ENCODE measurements around the gene METTL27.
"Not testable (repeated sequence)": the region's sequence is repeated elsewhere in the genome, so short reads cannot be mapped to it uniquely, and the experiment has no call there.

The METTL27 gene

GRCh38 chr7:73799282-73800141 lies 42.8 kb downstream of the METTL27 start:
- TF ChIP-seq CTCF (IDR thresholded peaks at IDR 0.05; ENCODE audit: low read depth, low read length, missing control alignments): no peak
- no peak overlapping the region for H3K4me3 ChIP-seq (replicated peaks; ENCODE audit: low read depth, low read length)
- DNase-seq (ENCODE audit: extremely low read depth, low read depth): no peak

- DNase-seq (ENCODE audit: extremely low read depth, low read depth); H3K4me3 ChIP-seq (replicated peaks; ENCODE audit: low read depth, low read length): not testable (repeated sequence)
These were observed 45.1 kb downstream of the METTL27 start for GRCh38 chr7:73797176-73797575.

GRCh38 chr7:73796656-73797055 lies 45.7 kb downstream of the METTL27 start:
- DNase-seq (ENCODE audit: extremely low read depth, low read depth); H3K4me3 ChIP-seq (replicated peaks; ENCODE audit: low read depth, low read length): not testable (repeated sequence)

GRCh38 chr7:73795188-73795587 lies 47.1 kb downstream of the METTL27 start:
- H3K4me3 ChIP-seq (replicated peaks; ENCODE audit: low read depth, low read length): not testable (repeated sequence)

GRCh38 chr7:73791170-73791690 lies 51.1 kb downstream of the METTL27 start:
- DNase-seq (ENCODE audit: extremely low read depth, low read depth); H3K4me3 ChIP-seq (replicated peaks; ENCODE audit: low read depth, low read length): not testable (repeated sequence)

More at GRCh38 chr7:73795188-73795587, 47.1 kb downstream of the METTL27 start:
- not testable (repeated sequence) for DNase-seq (ENCODE audit: extremely low read depth, low read depth)

- no peak for TF ChIP-seq CTCF (IDR thresholded peaks at IDR 0.05; ENCODE audit: low read depth, low read length, missing control alignments)
These were observed 53.3 kb downstream of the METTL27 start for GRCh38 chr7:73789051-73789450.

GRCh38 chr7:73787786-73788048 lies 54.6 kb downstream of the METTL27 start:
- not testable (repeated sequence) for DNase-seq (ENCODE audit: extremely low read depth, low read depth); H3K4me3 ChIP-seq (replicated peaks; ENCODE audit: low read depth, low read length)

More at GRCh38 chr7:73789051-73789450, 53.3 kb downstream of the METTL27 start:
- no peak for DNase-seq (ENCODE audit: extremely low read depth, low read depth)
- no peak overlapping the region for H3K4me3 ChIP-seq (replicated peaks; ENCODE audit: low read depth, low read length)

- no peak for DNase-seq (ENCODE audit: extremely low read depth, low read depth)
- no peak for TF ChIP-seq CTCF (IDR thresholded peaks at IDR 0.05; ENCODE audit: low read depth, low read length, missing control alignments)
- no peak overlapping the region for H3K4me3 ChIP-seq (replicated peaks; ENCODE audit: low read depth, low read length)
These were observed 55.7 kb downstream of the METTL27 start for GRCh38 chr7:73786588-73786987.
